RKO (cell line): ENCODE measurements around the gene CYP4B1.
"Not testable (repeated sequence)": the region's sequence is repeated elsewhere in the genome, so short reads cannot be mapped to it uniquely, and the experiment has no call there.

Experiments used
- DNase-seq: peaks from one replicate; pipeline ENCODE4 v3.0.0-alpha.2; 2016; ENCODE audit warnings: low spot score

CYP4B1 gene

GRCh38 chr1:46798810-46799209 lies at the start of gene CYP4B1:
TSS of gene CYP4B1 (plus strand) at chr1:46799046. CDS start at chr1:46799082, 36 bp downstream.
- DNase-seq = no peak

DNA sequence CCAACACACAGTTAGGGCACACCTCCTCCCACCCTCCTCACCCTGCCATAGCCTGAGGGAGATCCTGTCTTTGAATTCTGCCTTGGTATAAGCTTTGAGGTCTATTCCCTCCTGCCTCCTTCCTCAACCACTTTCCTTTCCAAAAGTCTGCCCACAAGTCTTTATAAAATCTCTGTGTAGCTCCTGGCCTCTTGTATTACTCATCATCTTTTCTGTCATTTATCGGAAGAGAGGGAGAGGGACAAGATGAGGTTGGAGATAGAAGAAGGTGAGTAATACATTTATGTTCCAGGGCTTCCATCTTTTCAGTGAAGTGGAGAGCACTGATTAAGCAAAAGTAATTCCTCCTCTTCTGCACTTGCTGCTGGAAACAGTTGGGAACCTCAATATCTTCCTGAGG lies 49.4 kb upstream of the CYP4B1 start:
- no peak for DNase-seq

DNA sequence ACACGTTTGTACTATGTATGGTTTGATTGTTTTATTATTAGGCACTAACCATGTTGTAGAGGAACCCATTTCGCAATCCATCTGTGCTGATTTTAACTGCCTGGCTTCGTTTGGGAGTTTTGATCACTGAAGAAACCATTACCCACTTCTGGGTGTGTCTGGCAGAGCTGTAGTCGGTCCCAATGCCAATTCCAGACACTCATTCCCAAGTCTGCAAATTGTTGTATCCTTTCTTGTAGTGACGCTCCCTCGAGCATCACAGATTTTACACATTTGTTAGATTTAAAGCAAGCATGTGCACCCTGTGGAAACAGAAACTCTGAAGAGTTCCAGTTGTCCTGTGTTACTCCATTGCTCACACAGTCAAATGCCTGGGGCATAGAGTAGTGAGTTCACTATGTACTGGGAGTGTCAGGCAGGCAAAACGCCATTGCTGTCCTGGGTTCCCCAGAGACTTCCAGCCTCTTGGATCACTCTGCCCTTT lies 48.9 kb upstream of the CYP4B1 start:
- DNase-seq = no peak

DNA sequence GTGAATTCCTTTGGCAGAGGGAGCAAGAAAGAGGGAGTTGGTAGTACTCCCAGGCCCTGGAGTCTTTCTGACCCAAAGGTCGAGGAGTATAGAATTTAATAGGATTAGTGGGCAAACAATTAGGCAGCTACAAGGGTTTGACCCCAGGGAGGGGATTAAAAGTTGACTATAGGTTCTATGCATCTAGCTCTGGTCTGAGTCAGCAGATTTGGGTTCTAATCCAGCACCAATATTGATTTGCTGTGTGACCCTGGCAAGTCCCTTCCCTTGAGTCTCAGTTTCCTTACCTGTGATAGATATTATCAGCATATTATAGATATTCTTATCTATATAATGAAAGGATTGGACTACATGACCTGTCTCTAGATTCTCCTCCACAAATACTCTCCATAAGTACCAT lies 44.9 kb upstream of the CYP4B1 start:
- DNase-seq = no peak

- DNase-seq = not testable (repeated sequence)
Measured at GRCh38 chr1:46754707-46755106, 44.1 kb upstream of the CYP4B1 start.

GRCh38 chr1:46755121-46755520 lies 43.7 kb upstream of the CYP4B1 start:
- no peak for DNase-seq

GRCh38 chr1:46757247-46757955 lies 41.4 kb upstream of the CYP4B1 start:
- no peak for DNase-seq

GRCh38 chr1:46757956-46758528 lies 40.8 kb upstream of the CYP4B1 start:
- DNase-seq = no peak

GRCh38 chr1:46760558-46761166 lies 38.2 kb upstream of the CYP4B1 start:
- no peak for DNase-seq

GRCh38 chr1:46761740-46762139 lies 37.1 kb upstream of the CYP4B1 start:
- no peak for DNase-seq

GRCh38 chr1:46764402-46764801 lies 34.4 kb upstream of the CYP4B1 start:
- DNase-seq = no peak

DNA sequence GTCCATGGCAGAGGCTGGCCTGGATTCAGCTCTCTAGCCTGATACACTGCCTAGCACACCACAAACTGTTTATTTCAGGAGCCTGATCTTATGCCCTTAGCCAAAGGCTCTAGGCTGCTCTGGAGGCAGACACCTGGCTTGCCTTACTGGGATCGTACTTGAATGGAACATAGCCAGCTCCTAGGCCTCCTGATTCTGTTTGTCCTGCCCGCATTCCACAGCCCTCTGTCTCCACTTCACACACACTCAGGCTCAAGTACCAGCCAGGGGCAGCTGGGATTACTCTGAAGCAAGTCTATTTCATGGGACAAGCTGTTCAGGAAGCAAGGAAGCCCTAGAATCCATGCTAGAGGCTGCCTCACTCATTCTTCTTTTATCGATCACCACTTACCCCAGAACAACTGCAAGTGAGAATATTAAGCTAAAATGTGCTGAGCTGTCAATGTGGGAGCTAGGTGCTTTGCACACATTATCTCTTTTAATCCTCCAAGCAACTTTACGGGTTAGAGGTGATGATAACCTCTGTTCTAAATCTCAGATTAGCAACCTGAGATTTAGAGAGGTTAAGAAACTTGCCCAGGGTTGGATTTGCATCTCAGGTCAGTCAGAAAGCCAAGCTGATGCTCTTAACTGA lies 31.1 kb upstream of the CYP4B1 start:
- no peak for DNase-seq

- DNase-seq = no peak
Measured at GRCh38 chr1:46768445-46768844, 30.4 kb upstream of the CYP4B1 start.

- no peak for DNase-seq
Measured at GRCh38 chr1:46769028-46769740, 29.7 kb upstream of the CYP4B1 start.

- DNase-seq = no peak
Measured at GRCh38 chr1:46770541-46770940, 28.3 kb upstream of the CYP4B1 start.

DNA sequence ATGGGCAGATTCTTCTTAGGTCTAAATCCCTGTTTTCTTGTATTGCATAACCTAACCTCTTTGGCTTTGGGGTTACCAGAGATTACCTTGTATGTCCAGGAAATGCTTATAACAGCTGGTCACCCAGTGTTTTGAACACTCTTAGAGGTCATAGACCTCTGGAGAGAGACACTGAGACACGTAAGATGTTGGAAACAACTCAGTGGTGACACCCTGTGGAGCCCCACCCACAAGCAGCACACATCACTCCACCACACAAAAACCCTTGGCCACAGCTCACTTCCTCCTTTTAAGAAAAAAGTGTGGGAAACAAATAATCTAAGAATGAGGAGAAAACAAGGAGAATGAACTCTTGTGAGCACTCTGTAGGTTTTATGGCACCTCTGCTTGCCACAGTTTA lies 26.3 kb upstream of the CYP4B1 start:
- no peak for DNase-seq

GRCh38 chr1:46774297-46774696 lies 24.5 kb upstream of the CYP4B1 start:
- DNase-seq = no peak

GRCh38 chr1:46778456-46778855 lies 20.4 kb upstream of the CYP4B1 start:
- DNase-seq = not testable (repeated sequence)

- no peak for DNase-seq
Measured at GRCh38 chr1:46784666-46785065, 14.2 kb upstream of the CYP4B1 start.

DNA sequence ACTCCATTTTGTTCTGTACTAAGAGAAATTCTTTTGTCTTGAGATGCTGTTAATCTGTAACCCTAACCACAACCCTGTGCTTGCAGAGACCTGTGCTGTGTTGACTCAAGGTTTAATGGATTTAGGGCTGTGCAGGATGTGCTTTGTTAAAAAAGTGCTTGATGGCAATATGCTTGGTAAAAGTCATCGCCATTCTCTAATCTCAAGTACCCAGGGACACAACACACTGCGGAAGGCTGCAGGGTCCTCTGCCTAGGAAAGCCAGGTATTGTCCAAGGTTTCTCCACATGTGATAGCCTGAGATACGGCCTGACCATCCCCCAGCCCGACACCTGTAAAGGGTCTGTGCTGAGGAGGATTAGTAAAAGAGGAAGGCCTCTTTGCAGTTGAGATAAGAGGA lies 10.2 kb upstream of the CYP4B1 start:
- DNase-seq = not testable (repeated sequence)

DNA sequence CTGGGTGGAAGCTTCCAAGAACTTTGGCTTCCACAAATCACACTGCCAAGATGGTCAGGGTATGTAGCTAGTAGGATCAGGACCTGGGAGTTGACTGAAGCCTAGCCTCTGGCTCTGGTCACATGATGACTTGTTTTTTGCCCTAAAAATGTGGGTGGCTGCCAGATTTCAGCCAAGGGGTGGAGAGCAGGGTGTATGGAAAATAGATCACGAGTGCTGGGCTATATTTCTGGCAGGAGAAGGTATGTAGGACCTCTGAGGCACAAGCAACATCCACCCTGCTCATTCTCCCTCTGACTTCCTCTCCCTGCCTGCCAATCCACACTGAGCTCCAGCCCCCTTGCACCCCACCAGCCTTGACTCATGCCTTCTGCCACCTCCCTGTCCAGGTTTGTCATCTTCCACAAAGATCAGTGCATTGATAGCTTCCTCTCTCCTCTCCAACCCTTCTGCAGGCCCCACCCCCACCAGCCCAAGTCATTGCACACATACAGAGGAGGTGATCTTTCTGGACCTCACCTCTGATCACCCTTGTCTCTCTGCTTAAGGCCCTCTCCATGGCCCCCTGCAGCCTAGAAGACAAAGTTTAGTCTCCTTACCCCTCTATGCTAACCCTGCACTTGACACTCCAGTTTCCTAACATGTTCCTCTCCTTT lies 8.3 kb upstream of the CYP4B1 start:
- DNase-seq = no peak

DNA sequence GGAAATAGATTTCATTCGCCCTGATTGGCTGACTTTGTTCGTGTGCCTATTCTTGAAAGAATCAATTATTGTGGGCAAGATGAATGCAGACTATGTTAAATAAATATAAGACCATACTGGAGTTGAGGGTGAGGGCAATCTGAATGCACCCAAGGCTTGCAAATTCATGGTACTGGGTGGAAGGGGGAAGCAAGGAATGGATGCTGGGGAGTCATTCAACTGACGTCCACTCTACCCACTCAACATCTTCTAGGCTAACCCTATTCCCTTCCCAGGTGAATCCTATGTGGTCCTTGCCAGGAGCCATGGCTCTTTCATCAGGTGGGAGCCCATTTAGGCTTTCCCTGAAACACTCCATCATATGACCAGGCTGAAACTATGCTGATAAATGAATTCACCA lies 5.7 kb upstream of the CYP4B1 start:
- DNase-seq = no peak
